Measurements from ENCODE around the gene NRARP. TPM values are rescaled to one million over a fixed set of nuclear protein-coding genes. Genes with fewer than 3 reads are reported as not detected.
A peak's percentile ranks its signal among the peaks of the same experiment; 100 is the strongest.
"Not testable (repeated sequence)": the region's sequence is repeated elsewhere in the genome, so short reads cannot be mapped to it uniquely, and the experiment has no call there.

Gene NRARP
- total RNA-seq, 1 donor from 2014 or later = 7.1 TPM

GRCh38 chr9:137262173-137262908 is 39.7 kb downstream of the NRARP start:
- DNase-seq (ENCODE audit: low spot score) = not testable (repeated sequence)

GRCh38 chr9:137256856-137257255 is 45.2 kb downstream of the NRARP start:
- DNase-seq (ENCODE audit: low spot score) = no peak

GRCh38 chr9:137256362-137256761 is 45.7 kb downstream of the NRARP start:
- DNase-seq (ENCODE audit: low spot score) = no peak

- DNase-seq (ENCODE audit: low spot score) = no peak
Measured at GRCh38 chr9:137255448-137256114, 46.5 kb downstream of the NRARP start.

- peak; percentile 94 for DNase-seq (ENCODE audit: low spot score)
Measured at GRCh38 chr9:137254624-137255447, 47.2 kb downstream of the NRARP start, which contains the start of gene NELFB. TSS of gene NELFB (plus strand) at chr9:137255327.

- DNase-seq (ENCODE audit: low spot score) = no peak
Measured at GRCh38 chr9:137253717-137254623, 48.1 kb downstream of the NRARP start.

GRCh38 chr9:137252555-137253506 is 49.2 kb downstream of the NRARP start:
- no peak for DNase-seq (ENCODE audit: low spot score)

- DNase-seq (ENCODE audit: low spot score) = no peak
Measured at GRCh38 chr9:137251490-137252268, 50.4 kb downstream of the NRARP start.

- no peak for DNase-seq (ENCODE audit: low spot score)
Measured at GRCh38 chr9:137251194-137251461, 50.9 kb downstream of the NRARP start, which contains the start of gene STPG3. TSS of gene STPG3 (plus strand) at chr9:137251286. CDS start at chr9:137251287, 1 bp downstream.

- no peak for DNase-seq (ENCODE audit: low spot score)
Measured at GRCh38 chr9:137250329-137251193, 51.5 kb downstream of the NRARP start.

Other genes starting within 250 kb of the NRARP start
- gene ENTPD2, start 248.2 kb downstream of the NRARP start, total RNA-seq = 1.3 TPM
- gene SAPCD2, start 231.7 kb downstream of the NRARP start, total RNA-seq = 1.6 TPM
- 12.7 TPM for gene UAP1L1, start 224.8 kb downstream of the NRARP start, total RNA-seq
- 57.8 TPM for gene MAN1B1, start 215.3 kb downstream of the NRARP start, total RNA-seq
- 157 TPM for gene DPP7, start 187.5 kb downstream of the NRARP start, total RNA-seq
- gene GRIN1, start 163.1 kb downstream of the NRARP start, total RNA-seq = 0.21 TPM
- gene LRRC26, start 132.2 kb downstream of the NRARP start, total RNA-seq = not detected
- not detected for gene TMEM210, start 130.2 kb downstream of the NRARP start, total RNA-seq
- gene ANAPC2, start 113.7 kb downstream of the NRARP start, total RNA-seq = 74.5 TPM
- gene SSNA1, start 113.6 kb downstream of the NRARP start, total RNA-seq = 58.3 TPM
- gene TPRN, start 101.5 kb downstream of the NRARP start, total RNA-seq = 17.6 TPM
- gene TMEM203, start 96.6 kb downstream of the NRARP start, total RNA-seq = 36.2 TPM
- gene NDOR1, start 96.6 kb downstream of the NRARP start, total RNA-seq = 20.3 TPM
- gene RNF208, start 80.0 kb downstream of the NRARP start, total RNA-seq = 6.5 TPM
- 1.9 TPM for gene CYSRT1, start 77.1 kb downstream of the NRARP start, total RNA-seq
- gene RNF224, start 74.8 kb downstream of the NRARP start, total RNA-seq = 0.34 TPM
- not detected for gene SLC34A3, start 71.4 kb downstream of the NRARP start, total RNA-seq
- 351 TPM for gene TUBB4B, start 61.0 kb downstream of the NRARP start, total RNA-seq
- not detected for gene STPG3, start 51.0 kb downstream of the NRARP start, total RNA-seq
- 45.2 TPM for gene NELFB, start 46.9 kb downstream of the NRARP start, total RNA-seq
- gene TOR4A, start 24.5 kb downstream of the NRARP start, total RNA-seq = 15.4 TPM
- 43.0 TPM for gene EXD3, start 120.9 kb upstream of the NRARP start, total RNA-seq
- 12.5 TPM for gene NOXA1, start 121.1 kb upstream of the NRARP start, total RNA-seq
- not detected for gene ENTPD8, start 139.1 kb upstream of the NRARP start, total RNA-seq
- gene NSMF, start 157.1 kb upstream of the NRARP start, total RNA-seq = 49.3 TPM
- 9.7 TPM for gene PNPLA7, start 248.1 kb upstream of the NRARP start, total RNA-seq
- gene MRPL41, start 249.6 kb upstream of the NRARP start, total RNA-seq = 38.2 TPM